Neuronal stem cell (in vitro differentiated cells): ENCODE measurements around the gene SEC24C.

Experiments used
- DNase-seq: peaks from one replicate; pipeline ENCODE4 v3.0.0-alpha.2; 2013; ENCODE audit warnings: low spot score
- H2AFZ ChIP-seq: one replicate; pipeline ENCODE4 v1.6.1; 2013; ENCODE audit warnings: mild to moderate bottlenecking, low read length, inconsistent platforms
- H2AK5ac ChIP-seq: 2 replicates; pipeline ENCODE4 v1.6.1; 2013; ENCODE audit warnings: low read depth, mild to moderate bottlenecking, inconsistent platforms, low read length, moderate library complexity, mixed read lengths
- H2BK120ac ChIP-seq: 2 replicates; pipeline ENCODE4 v1.6.1; 2013; ENCODE audit warnings: low read depth, mild to moderate bottlenecking, inconsistent platforms, low read length, moderate library complexity, mixed read lengths
- H2BK12ac ChIP-seq: one replicate; pipeline ENCODE4 v1.6.1; 2013; ENCODE audit warnings: low read length, inconsistent platforms
- H2BK15ac ChIP-seq: 2 replicates; pipeline ENCODE4 v1.6.1; 2013; ENCODE audit warnings: mild to moderate bottlenecking, low read length, inconsistent platforms, mixed read lengths
- H2BK5ac ChIP-seq: one replicate; pipeline ENCODE4 v1.6.1; 2013; ENCODE audit warnings: inconsistent platforms, mild to moderate bottlenecking, low read length, moderate library complexity
- H3K14ac ChIP-seq: one replicate; pipeline ENCODE4 v1.6.1; 2013; ENCODE audit warnings: low read length, inconsistent platforms
- H3K18ac ChIP-seq: 2 replicates; pipeline ENCODE4 v1.6.1; 2013; ENCODE audit warnings: low read length, inconsistent platforms
- H3K23ac ChIP-seq: 2 replicates; pipeline ENCODE4 v1.6.1; 2013; ENCODE audit warnings: low read depth, mild to moderate bottlenecking, mixed read lengths, low read length, inconsistent platforms; ENCODE audit not compliant: poor library complexity
- H3K27ac ChIP-seq: replicated peaks from 3 replicates; pipeline ENCODE4 v1.5.1; 2013; ENCODE audit warnings: low read length, inconsistent platforms
- H3K27me3 ChIP-seq, 3 experiments: 2 replicates each; pipeline ENCODE4 v1.6.1; 2013; ENCODE audit warnings: low read length in 3 of 3, mild to moderate bottlenecking in 2 of 3, inconsistent platforms in 1 of 3, low read depth in 1 of 3, mixed read lengths in 1 of 3, moderate library complexity in 1 of 3; ENCODE audit not compliant: control insufficient read depth in 3 of 3, insufficient read depth in 3 of 3
- H3K36me3 ChIP-seq, 2 donors: replicated peaks in 1 of 2; 2 replicates each; pipeline ENCODE4 v1.6.1; 2013; ENCODE audit warnings: low read length in 2 of 2; ENCODE audit not compliant: control insufficient read depth in 2 of 2, insufficient read depth in 2 of 2
- H3K4ac ChIP-seq: 2 replicates; pipeline ENCODE4 v1.6.1; 2013; ENCODE audit warnings: inconsistent platforms, mild to moderate bottlenecking, low read length, moderate library complexity
- H3K4me1 ChIP-seq, 2 donors: 1 replicate in 1 of 2; 2 replicates in 1 of 2; pipeline ENCODE4 v1.6.1; 2013; ENCODE audit warnings: low read length in 2 of 2, low read depth in 1 of 2; ENCODE audit not compliant: control insufficient read depth in 2 of 2, insufficient read depth in 1 of 2
- H3K4me2 ChIP-seq: one replicate; pipeline ENCODE4 v1.6.1; 2013; ENCODE audit warnings: mild to moderate bottlenecking, low read length, inconsistent platforms; ENCODE audit not compliant: insufficient read depth, poor library complexity, severe bottlenecking
- H3K4me3 ChIP-seq, 2 donors: 2 replicates each; pipeline ENCODE4 v1.5.1; 2013; ENCODE audit warnings: low read length in 2 of 2, mild to moderate bottlenecking in 2 of 2, inconsistent platforms in 1 of 2, moderate library complexity in 1 of 2
- H3K79me1 ChIP-seq: one replicate; pipeline ENCODE4 v1.6.1; 2013; ENCODE audit warnings: low read depth, mild to moderate bottlenecking, inconsistent platforms, low read length, moderate library complexity
- H3K9ac ChIP-seq: one replicate; pipeline ENCODE4 v1.6.1; 2013; ENCODE audit warnings: mild to moderate bottlenecking, low read depth, low read length, inconsistent platforms; ENCODE audit not compliant: poor library complexity
- H3K9me3 ChIP-seq, 2 donors: replicated peaks in 1 of 2; 2 replicates each; pipeline versions ENCODE3 to v1.6.1; 2013; ENCODE audit warnings: low read length in 2 of 2, mild to moderate bottlenecking in 2 of 2, inconsistent platforms in 1 of 2, low read depth in 1 of 2, mixed read lengths in 1 of 2, moderate library complexity in 1 of 2; ENCODE audit not compliant: control insufficient read depth in 2 of 2, insufficient read depth in 1 of 2
- H4K8ac ChIP-seq: one replicate; pipeline ENCODE4 v1.6.1; 2013; ENCODE audit warnings: low read depth, mild to moderate bottlenecking, inconsistent platforms, low read length, moderate library complexity
- H4K91ac ChIP-seq: one replicate; pipeline ENCODE4 v1.6.1; 2013; ENCODE audit warnings: low read length, low read depth, mild to moderate bottlenecking, inconsistent platforms; ENCODE audit not compliant: poor library complexity
- WGBS, 2 donors: extraction: QIAGEN DNeasy Blood & Tissue Kit; methylation state at CpG; one replicate each; pipeline ENCODE4 v1.1.7; 2013; ENCODE audit warnings: missing lambda C conversion rate in 2 of 2, mixed read lengths in 1 of 2; ENCODE audit not compliant: insufficient read length in 2 of 2, insufficient replicate concordance in 1 of 2; ENCODE audit errors: extremely low coverage in 2 of 2; 5-methylcytosine and 5-hydroxymethylcytosine counted together

The SEC24C gene

DNA sequence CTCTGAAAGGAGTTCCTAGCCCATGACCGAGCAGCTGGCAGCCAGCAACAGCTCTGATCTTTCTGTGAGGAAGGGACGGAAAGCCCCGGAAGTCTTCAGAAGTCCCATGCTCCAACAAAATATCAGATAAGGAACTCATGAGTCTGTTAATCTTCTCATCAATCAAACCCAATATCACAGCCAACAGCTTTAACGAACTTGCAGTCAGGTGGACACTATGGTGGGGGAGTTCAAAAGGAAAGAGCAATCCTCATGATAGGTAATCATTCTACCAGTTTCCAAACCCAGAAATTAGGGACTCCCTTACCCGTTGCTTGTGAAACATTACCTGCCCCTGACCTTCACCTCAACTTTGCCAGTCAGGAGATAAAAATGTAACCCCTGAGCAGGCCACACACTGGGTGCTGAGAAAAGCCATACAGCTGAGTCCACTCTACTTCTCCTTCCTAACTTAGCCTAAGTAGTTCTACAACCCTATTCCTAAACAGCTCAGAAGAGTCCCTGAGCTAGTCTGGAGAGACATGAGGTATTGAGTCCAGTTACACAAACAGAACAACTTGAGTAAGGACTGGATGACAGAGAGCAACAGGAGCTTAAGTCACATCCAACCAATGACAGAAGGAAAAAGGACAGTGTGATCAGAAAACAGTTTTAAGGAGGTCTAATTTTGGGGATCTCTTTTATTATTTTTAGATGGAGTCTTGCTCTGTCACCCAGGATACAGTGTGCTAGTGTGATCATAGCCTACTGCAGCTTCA is 65.1 kb downstream of the SEC24C start:
- H3K27me3 ChIP-seq, result no peaks in the 10 kb centered on the region
- no peak overlapping the region for H3K4me3 ChIP-seq
- no peak overlapping the region for H2AFZ ChIP-seq
- H4K8ac ChIP-seq, result no peak overlapping the region
- no peaks in the 10 kb centered on the region for H3K9me3 ChIP-seq
- WGBS, 2 donors, result no CpG with 5 or more reads among the region's 5 CpGs
- H3K4ac ChIP-seq, result no peak overlapping the region
- H3K4me1 ChIP-seq, result peaks cover 0 to 6% of the 10 kb centered on the region in 2 donors
- no peak overlapping the region for H3K9ac ChIP-seq
- no peak overlapping the region for H2AK5ac ChIP-seq
- H2BK12ac ChIP-seq, result no peak overlapping the region
- no peak overlapping the region for H3K14ac ChIP-seq
- H3K18ac ChIP-seq, result no peak overlapping the region
- no peak overlapping the region for H3K23ac ChIP-seq
- H3K79me1 ChIP-seq, result no peaks in the 10 kb centered on the region
- no peak for DNase-seq
- no peak overlapping the region for H4K91ac ChIP-seq
- H3K36me3 ChIP-seq, result peaks cover 25 to 59% of the 10 kb centered on the region in 2 donors
- H3K27ac ChIP-seq, result no peak overlapping the region
- no peak overlapping the region for H2BK120ac ChIP-seq
- no peak overlapping the region for H2BK15ac ChIP-seq
- no peak overlapping the region for H3K4me2 ChIP-seq
- H2BK5ac ChIP-seq, result no peak overlapping the region

DNA sequence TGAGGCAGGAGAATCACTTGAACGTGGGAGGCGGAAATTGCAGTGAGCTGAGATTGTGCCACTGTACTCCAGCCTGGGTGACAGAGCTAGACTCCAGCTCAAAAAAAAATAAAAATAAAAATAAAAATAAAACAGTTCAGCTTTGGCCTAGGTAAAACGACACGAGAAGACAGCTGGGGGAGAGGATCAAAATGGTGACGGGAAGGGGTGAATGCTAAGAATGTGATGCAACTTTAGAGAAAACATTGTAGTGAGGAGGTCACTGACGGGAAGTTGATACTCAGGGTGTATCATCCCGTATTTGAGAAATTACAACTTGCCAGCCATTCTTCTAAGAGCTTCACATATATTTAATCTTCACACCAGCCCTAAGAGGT is 66.2 kb downstream of the SEC24C start:
- no peak for DNase-seq
- peaks cover 27 to 59% of the 10 kb centered on the region in 2 donors for H3K36me3 ChIP-seq
- no peak overlapping the region for H2BK15ac ChIP-seq
- H2BK5ac ChIP-seq, result no peak overlapping the region
- no peaks in the 10 kb centered on the region for H3K9me3 ChIP-seq
- H4K8ac ChIP-seq, result no peak overlapping the region
- no peak overlapping the region for H3K9ac ChIP-seq
- peak overlapping the region in 1 of 2 donors; percentile 87 for H3K4me3 ChIP-seq
- no peak overlapping the region for H3K18ac ChIP-seq
- peak overlapping the region; percentile 84 for H3K4me2 ChIP-seq
- no peak overlapping the region for H3K4ac ChIP-seq
- H3K27me3 ChIP-seq, result no peaks in the 10 kb centered on the region
- no peak overlapping the region for H3K14ac ChIP-seq
- H3K79me1 ChIP-seq, result no peaks in the 10 kb centered on the region
- H2AFZ ChIP-seq, result peak overlapping the region; percentile 95
- H4K91ac ChIP-seq, result no peak overlapping the region
- H2AK5ac ChIP-seq, result no peak overlapping the region
- no peak overlapping the region for H3K23ac ChIP-seq
- peaks cover 0 to 6% of the 10 kb centered on the region in 2 donors for H3K4me1 ChIP-seq
- no CpG with 5 or more reads among the region's 7 CpGs for WGBS, 2 donors
- no peak overlapping the region for H2BK12ac ChIP-seq
- H3K27ac ChIP-seq, result no peak overlapping the region
- H2BK120ac ChIP-seq, result no peak overlapping the region

DNA sequence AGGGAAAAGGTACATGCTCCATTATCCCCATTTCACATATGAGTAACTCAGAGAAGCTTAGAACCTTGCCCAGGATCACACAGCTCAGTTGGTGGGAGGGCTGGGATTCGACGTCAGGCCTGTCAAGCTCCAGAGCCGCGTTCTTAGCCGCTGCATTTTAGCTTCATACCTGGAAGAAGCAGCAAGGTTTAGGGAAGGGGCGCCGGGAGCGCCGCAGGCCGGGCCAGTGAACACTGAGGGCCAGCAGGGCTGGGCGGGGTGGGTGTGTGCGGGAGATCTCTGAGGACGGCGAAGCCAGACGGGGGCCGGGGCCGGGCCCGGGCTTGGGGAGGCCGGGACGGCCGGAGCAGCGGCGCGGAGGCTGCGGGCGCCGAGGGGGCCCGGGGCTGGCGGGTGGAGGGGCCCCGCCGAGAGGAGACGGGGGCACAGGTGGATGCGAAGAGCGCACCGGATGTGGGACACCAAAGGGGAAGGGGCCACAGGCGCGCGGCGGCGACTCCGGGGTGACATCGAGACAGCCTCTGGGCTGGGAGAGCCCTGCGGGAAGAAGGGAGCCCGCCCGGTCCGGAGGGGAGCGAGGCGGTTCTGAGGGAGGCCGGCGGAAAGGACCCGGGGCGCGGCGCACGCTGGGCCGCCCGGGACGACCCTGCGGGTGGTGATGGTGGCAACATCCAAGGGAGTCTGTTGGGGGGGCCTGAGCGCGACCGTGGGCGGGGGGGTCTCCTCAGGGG is 66.7 kb downstream of the SEC24C start:
- Histone ChIP-seq H4K91ac (no peak overlapping the region), H3K9ac (peak overlapping the region; percentile 96), H3K4me3 (peak overlapping the region; percentile 87 to 97), H2AFZ (peak overlapping the region; percentile 95), H3K23ac (peak overlapping the region; percentile 97), H2AK5ac (no peak overlapping the region), H3K27me3 (no peaks in the 10 kb centered on the region), H2BK15ac (peak overlapping the region; percentile 51), H3K4ac (no peak overlapping the region), H3K79me1 (no peaks in the 10 kb centered on the region), H3K4me2 (peak overlapping the region; percentile 84), H2BK12ac (no peak overlapping the region), H2BK5ac (peak overlapping the region; percentile 77), H4K8ac (no peak overlapping the region), H3K36me3 (peaks cover 25 to 59% of the 10 kb centered on the region in 2 donors), H3K27ac (no peak overlapping the region), H3K18ac (peak overlapping the region; percentile 92), H3K4me1 (peaks cover 0 to 6% of the 10 kb centered on the region in 2 donors), H3K14ac (no peak overlapping the region), H2BK120ac (no peak overlapping the region), H3K9me3 (no peaks in the 10 kb centered on the region)
- no peak for DNase-seq
- no CpG with 5 or more reads among the region's 63 CpGs for WGBS, 2 donors

DNA sequence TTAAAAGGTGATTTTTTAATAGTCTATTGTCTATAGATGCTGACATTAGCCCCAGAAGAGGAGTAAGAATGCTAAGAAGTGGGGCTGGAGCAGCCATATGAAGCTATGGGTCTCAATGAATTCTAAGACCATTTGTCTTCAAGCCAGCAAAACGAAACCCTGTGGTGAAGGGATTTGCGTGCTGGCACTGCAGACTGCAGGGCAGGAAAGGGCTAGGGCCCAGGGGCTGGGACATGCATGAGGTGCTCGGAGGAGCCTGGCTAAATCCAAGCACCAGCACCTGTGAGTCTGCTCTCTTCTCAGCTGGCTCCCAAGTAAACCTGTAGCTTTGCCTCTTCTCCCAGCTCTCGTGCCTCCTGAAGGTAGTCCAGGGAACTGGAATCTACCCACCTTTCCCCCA is 68.5 kb downstream of the SEC24C start:
- H3K4me3 ChIP-seq, result no peak overlapping the region
- no peak overlapping the region for H2BK120ac ChIP-seq

More for the DNA sequence above, 68.5 kb downstream of the SEC24C start:
- H3K27ac ChIP-seq, result no peak overlapping the region
- H3K4ac ChIP-seq, result no peak overlapping the region
- H3K9me3 ChIP-seq, result no peaks in the 10 kb centered on the region
- no CpG with 5 or more reads among the region's 4 CpGs for WGBS, 2 donors
- H2BK15ac ChIP-seq, result no peak overlapping the region
- H4K8ac ChIP-seq, result no peak overlapping the region
- no peak for DNase-seq
- H3K14ac ChIP-seq, result no peak overlapping the region
- no peak overlapping the region for H2BK12ac ChIP-seq
- no peak overlapping the region for H2AK5ac ChIP-seq
- peaks cover 0 to 6% of the 10 kb centered on the region in 2 donors for H3K4me1 ChIP-seq
- H3K36me3 ChIP-seq, result peaks cover 23 to 55% of the 10 kb centered on the region in 2 donors
- H3K79me1 ChIP-seq, result no peaks in the 10 kb centered on the region
- no peak overlapping the region for H3K18ac ChIP-seq
- H3K27me3 ChIP-seq, result no peaks in the 10 kb centered on the region
- no peak overlapping the region for H2AFZ ChIP-seq
- no peak overlapping the region for H3K23ac ChIP-seq
- H3K4me2 ChIP-seq, result no peak overlapping the region
- H3K9ac ChIP-seq, result no peak overlapping the region
- H4K91ac ChIP-seq, result no peak overlapping the region
- H2BK5ac ChIP-seq, result no peak overlapping the region
